ENCODE measurements around the gene CFAP157. TPM values are rescaled to one million over a fixed set of nuclear protein-coding genes. Genes with fewer than 3 reads are reported as not detected.

Gene CFAP157
- total RNA-seq, 2 donors from 2014 or later: not detected

GRCh38 chr9:127682351-127683136, 24.2 kb upstream of the CFAP157 start:
- Mint-ChIP-seq H3K27me3 (ENCODE audit: low read depth) (no peaks in the 10 kb centered on the region), H3K36me3 (ENCODE audit: insufficient read depth in 2 of 2) (peaks cover 0 to 1% of the 10 kb centered on the region in 2 donors), H3K9me3 (no peaks in the 10 kb centered on the region), H3K4me3 (no peak overlapping the region), H3K27ac (no peak overlapping the region), H3K4me1 (ENCODE audit: low read depth) (no peaks in the 10 kb centered on the region)
- DNase-seq (no peak), ATAC-seq (replicated peaks in 1 of 2) (no peak)

DNA sequence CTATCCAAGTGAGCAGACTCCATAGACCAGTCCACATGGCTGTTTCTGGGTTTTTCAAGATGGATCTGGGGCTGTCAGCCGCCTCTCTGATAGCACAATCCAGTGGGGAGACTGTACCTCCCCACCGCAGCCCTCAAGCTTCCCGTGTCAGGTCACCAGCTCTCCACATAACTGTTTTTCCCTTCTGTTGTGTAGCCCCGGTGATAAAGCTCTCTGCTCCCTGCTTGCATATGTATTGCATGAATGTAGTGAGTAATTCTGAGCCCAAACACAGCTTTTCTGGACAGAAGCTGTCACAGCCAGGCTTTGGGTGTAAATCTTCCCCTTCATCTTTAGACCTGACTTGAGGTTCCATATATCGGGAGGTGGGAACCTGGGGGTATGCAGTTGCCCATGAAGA, 23.1 kb upstream of the CFAP157 start:
- H3K27ac Mint-ChIP-seq: no peak overlapping the region

GRCh38 chr9:127684576-127684975, 22.2 kb upstream of the CFAP157 start:
- Mint-ChIP-seq H3K4me3 (no peak overlapping the region), H3K27me3 (ENCODE audit: low read depth) (no peaks in the 10 kb centered on the region), H3K36me3 (ENCODE audit: insufficient read depth in 2 of 2) (peaks cover 0 to 1% of the 10 kb centered on the region in 2 donors), H3K4me1 (ENCODE audit: low read depth) (no peaks in the 10 kb centered on the region), H3K9me3 (no peaks in the 10 kb centered on the region), H3K27ac (no peak overlapping the region)
- DNase-seq: no peak
- no peak for ATAC-seq (replicated peaks in 1 of 2)

More for the DNA sequence above, 23.1 kb upstream of the CFAP157 start:
- H3K4me3 Mint-ChIP-seq: no peak overlapping the region
- ATAC-seq (replicated peaks in 1 of 2) (no peak), DNase-seq (no peak)
- peaks cover 0 to 1% of the 10 kb centered on the region in 2 donors for H3K36me3 Mint-ChIP-seq (ENCODE audit: insufficient read depth in 2 of 2)
- no peaks in the 10 kb centered on the region for H3K9me3 Mint-ChIP-seq
- H3K27me3 Mint-ChIP-seq (ENCODE audit: low read depth): no peaks in the 10 kb centered on the region
- no peaks in the 10 kb centered on the region for H3K4me1 Mint-ChIP-seq (ENCODE audit: low read depth)

- H3K4me1 Mint-ChIP-seq (ENCODE audit: low read depth): no peaks in the 10 kb centered on the region
- H3K4me3 Mint-ChIP-seq: no peak overlapping the region
- H3K9me3 Mint-ChIP-seq: no peaks in the 10 kb centered on the region
- ATAC-seq (replicated peaks in 1 of 2): no peak
- H3K36me3 Mint-ChIP-seq (ENCODE audit: insufficient read depth in 2 of 2): no peaks in the 10 kb centered on the region
- DNase-seq: no peak
- H3K27ac Mint-ChIP-seq: no peak overlapping the region
- no peaks in the 10 kb centered on the region for H3K27me3 Mint-ChIP-seq (ENCODE audit: low read depth)
Measured at GRCh38 chr9:127686461-127687393, 20.1 kb upstream of the CFAP157 start.

- H3K27ac Mint-ChIP-seq: no peak overlapping the region
- DNase-seq (no peak), ATAC-seq (replicated peaks in 1 of 2) (no peak)
Measured at GRCh38 chr9:127689329-127690000, 17.3 kb upstream of the CFAP157 start.

GRCh38 chr9:127690735-127691134, 16.1 kb upstream of the CFAP157 start:
- H3K27me3 Mint-ChIP-seq (ENCODE audit: low read depth): no peaks in the 10 kb centered on the region
- ATAC-seq (replicated peaks in 1 of 2) (no peak), DNase-seq (no peak)
- no peaks in the 10 kb centered on the region for H3K9me3 Mint-ChIP-seq
- no peaks in the 10 kb centered on the region for H3K4me1 Mint-ChIP-seq (ENCODE audit: low read depth)
- H3K27ac Mint-ChIP-seq: no peak overlapping the region
- H3K36me3 Mint-ChIP-seq (ENCODE audit: insufficient read depth in 2 of 2): no peaks in the 10 kb centered on the region
- H3K4me3 Mint-ChIP-seq: no peak overlapping the region

More at GRCh38 chr9:127689329-127690000, 17.3 kb upstream of the CFAP157 start:
- Mint-ChIP-seq H3K4me3 (no peak overlapping the region), H3K9me3 (no peaks in the 10 kb centered on the region), H3K36me3 (ENCODE audit: insufficient read depth in 2 of 2) (no peaks in the 10 kb centered on the region), H3K27me3 (ENCODE audit: low read depth) (no peaks in the 10 kb centered on the region), H3K4me1 (ENCODE audit: low read depth) (no peaks in the 10 kb centered on the region)

- no peak for ATAC-seq (replicated peaks in 1 of 2)
Measured at GRCh38 chr9:127692071-127692470, 14.7 kb upstream of the CFAP157 start.

DNA sequence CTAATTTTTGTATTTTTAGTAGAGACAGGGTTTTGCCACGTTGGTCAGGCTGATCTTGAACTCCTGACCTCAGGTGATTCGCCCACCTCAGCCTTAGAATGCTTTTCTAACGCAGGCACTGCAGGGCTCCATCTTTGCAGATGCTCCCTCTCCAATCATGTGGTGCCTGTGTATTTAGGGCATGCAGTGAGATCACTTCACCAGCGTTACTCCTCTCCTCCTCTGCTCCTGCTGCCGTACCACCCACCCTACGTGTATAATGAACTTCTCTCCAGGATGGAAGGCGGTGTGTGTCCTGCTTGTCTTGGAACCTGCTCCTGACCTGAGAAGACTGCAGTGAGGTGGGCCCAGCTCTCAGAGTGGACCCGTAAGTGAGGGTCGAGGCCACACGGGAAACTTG, 13.6 kb upstream of the CFAP157 start:
- Mint-ChIP-seq H3K27ac (no peak overlapping the region), H3K9me3 (no peaks in the 10 kb centered on the region), H3K36me3 (ENCODE audit: insufficient read depth in 2 of 2) (no peaks in the 10 kb centered on the region), H3K27me3 (ENCODE audit: low read depth) (no peaks in the 10 kb centered on the region), H3K4me3 (no peak overlapping the region), H3K4me1 (ENCODE audit: low read depth) (no peaks in the 10 kb centered on the region)
- ATAC-seq (replicated peaks in 1 of 2) (no peak), DNase-seq (no peak)

More at GRCh38 chr9:127692071-127692470, 14.7 kb upstream of the CFAP157 start:
- DNase-seq: no peak
- Mint-ChIP-seq H3K27ac (no peak overlapping the region), H3K36me3 (ENCODE audit: insufficient read depth in 2 of 2) (no peaks in the 10 kb centered on the region), H3K27me3 (ENCODE audit: low read depth) (no peaks in the 10 kb centered on the region), H3K4me3 (no peak overlapping the region), H3K4me1 (ENCODE audit: low read depth) (no peaks in the 10 kb centered on the region), H3K9me3 (no peaks in the 10 kb centered on the region)

DNA sequence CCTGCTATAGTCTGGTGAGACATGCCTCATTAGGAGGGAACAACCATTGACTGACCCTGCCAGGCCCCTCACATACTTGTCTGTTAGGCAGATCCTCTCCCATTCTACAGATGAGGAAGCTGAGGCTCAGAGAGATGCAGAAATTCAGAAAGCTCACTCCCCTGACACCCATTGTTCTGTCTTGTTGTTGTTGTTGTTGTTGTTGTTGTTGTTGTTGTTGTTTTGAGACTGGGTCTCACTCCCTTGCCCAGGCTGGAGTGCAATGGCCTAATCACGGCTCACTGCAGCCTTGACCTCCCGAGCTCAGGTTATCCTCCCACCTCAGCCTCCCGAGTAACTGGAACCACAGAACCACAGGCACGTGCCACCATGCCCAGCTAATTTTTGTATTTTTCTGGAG, 13.1 kb upstream of the CFAP157 start:
- Mint-ChIP-seq H3K27ac (no peak overlapping the region), H3K4me3 (no peak overlapping the region), H3K27me3 (ENCODE audit: low read depth) (no peaks in the 10 kb centered on the region), H3K4me1 (ENCODE audit: low read depth) (no peaks in the 10 kb centered on the region), H3K9me3 (no peaks in the 10 kb centered on the region), H3K36me3 (ENCODE audit: insufficient read depth in 2 of 2) (no peaks in the 10 kb centered on the region)
- ATAC-seq (replicated peaks in 1 of 2): no peak
- DNase-seq: no peak

DNA sequence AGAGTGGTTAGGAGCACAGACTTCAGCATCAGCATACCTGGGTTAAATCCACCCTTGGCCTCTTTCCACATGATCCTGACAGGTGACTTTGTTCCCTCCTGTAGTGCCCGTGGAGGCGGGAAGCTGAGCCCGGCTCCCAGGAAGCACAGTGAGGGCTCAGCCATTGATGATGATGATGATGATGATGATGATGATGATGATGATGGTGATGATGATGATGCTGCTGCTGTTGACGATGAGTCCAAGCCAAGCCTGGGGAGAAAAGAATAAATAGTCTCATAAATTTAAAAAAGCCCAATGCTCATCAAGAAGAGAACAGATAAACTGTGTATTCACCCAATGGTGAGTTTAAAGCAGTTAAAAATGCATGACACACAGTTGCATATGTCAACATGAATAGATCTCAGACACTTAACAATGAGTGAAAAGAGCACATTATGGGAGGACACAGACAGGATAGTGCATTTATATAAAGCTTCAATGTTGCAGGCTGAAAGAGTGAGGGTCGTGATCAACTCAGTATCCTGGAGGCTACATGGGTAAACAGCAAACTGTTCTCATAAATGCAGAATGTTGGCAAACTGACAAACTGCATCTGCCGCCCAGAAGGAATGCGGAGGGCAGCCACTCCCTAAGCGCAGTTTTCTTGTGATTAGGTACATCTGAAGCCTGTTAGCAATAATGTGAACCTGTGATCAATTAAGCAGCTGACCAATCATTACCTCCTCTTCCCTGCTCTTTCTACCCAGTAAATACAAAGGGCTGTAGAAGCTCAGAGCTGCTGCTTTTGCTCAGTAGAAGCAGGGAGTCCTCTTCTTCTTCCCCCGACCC, 11.7 kb upstream of the CFAP157 start:
- ATAC-seq (replicated peaks in 1 of 2): no peak
- no peaks in the 10 kb centered on the region for H3K9me3 Mint-ChIP-seq
- no peak overlapping the region for H3K27ac Mint-ChIP-seq
- H3K4me1 Mint-ChIP-seq (ENCODE audit: low read depth): peaks cover 14% of the 10 kb centered on the region
- DNase-seq: no peak
- H3K4me3 Mint-ChIP-seq: no peak overlapping the region
- no peaks in the 10 kb centered on the region for H3K27me3 Mint-ChIP-seq (ENCODE audit: low read depth)
- H3K36me3 Mint-ChIP-seq (ENCODE audit: insufficient read depth in 2 of 2): no peaks in the 10 kb centered on the region

DNA sequence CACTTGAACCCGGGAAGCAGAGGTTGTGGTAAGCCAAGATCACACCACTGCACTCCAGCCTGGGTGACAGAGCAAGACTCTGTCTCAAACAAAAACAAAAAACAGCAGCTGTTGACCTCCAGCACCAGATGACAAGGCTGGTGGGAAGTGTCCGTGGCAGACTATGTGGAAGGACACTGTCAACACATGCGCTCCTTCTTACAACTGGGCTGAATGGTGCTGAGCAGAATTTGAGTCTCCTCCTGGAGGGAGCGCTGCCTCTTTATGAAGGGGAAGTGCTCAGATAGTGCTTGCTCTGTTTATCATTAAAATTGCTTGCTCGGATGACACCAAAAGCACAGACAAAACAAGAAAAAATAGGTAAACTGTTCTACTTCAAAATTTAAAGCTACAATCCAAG, 9.2 kb upstream of the CFAP157 start:
- no peaks in the 10 kb centered on the region for H3K9me3 Mint-ChIP-seq
- ATAC-seq (replicated peaks in 1 of 2): no peak
- no peak overlapping the region for H3K27ac Mint-ChIP-seq
- no peaks in the 10 kb centered on the region for H3K36me3 Mint-ChIP-seq (ENCODE audit: insufficient read depth in 2 of 2)
- peaks cover 18% of the 10 kb centered on the region for H3K4me1 Mint-ChIP-seq (ENCODE audit: low read depth)
- H3K27me3 Mint-ChIP-seq (ENCODE audit: low read depth): no peaks in the 10 kb centered on the region
- DNase-seq: no peak
- H3K4me3 Mint-ChIP-seq: no peak overlapping the region

DNA sequence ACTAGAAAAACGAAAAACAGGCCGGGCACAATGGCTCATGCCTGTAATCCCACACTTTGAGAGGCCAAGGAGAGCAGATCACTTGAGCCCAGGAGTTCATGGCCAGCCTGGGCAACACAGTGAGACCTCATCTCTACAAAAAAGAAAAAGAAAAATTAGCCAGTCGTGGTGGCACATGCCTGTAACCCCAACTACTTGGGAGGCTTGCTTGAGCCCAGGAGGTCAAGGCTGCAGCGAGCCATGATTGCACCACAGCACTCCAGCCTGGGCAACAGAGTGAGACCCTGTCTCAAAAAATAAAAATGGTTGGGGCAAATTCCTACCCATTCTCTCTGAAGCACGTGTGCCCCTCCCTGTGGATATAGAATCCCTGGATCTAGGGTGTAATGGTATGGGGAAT, 8.4 kb upstream of the CFAP157 start:
- DNase-seq: no peak
- no peak for ATAC-seq (replicated peaks in 1 of 2)
- Mint-ChIP-seq H3K27me3 (ENCODE audit: low read depth) (no peaks in the 10 kb centered on the region), H3K9me3 (no peaks in the 10 kb centered on the region), H3K4me1 (ENCODE audit: low read depth) (peaks cover 18% of the 10 kb centered on the region), H3K4me3 (peak overlapping the region in 1 of 2 donors; percentile 33), H3K36me3 (ENCODE audit: insufficient read depth in 2 of 2) (no peaks in the 10 kb centered on the region), H3K27ac (no peak overlapping the region)
